HG03103 (cell line): ENCODE measurements around the gene EMX1.

Source experiments
- ATAC-seq: cut with Tn5 transposase; IDR thresholded peaks from one replicate; pipeline ENCODE4 v1.9.1; 2021; ENCODE audit warnings: low read depth; ENCODE audit not compliant: unreplicated experiment

EMX1 gene

DNA sequence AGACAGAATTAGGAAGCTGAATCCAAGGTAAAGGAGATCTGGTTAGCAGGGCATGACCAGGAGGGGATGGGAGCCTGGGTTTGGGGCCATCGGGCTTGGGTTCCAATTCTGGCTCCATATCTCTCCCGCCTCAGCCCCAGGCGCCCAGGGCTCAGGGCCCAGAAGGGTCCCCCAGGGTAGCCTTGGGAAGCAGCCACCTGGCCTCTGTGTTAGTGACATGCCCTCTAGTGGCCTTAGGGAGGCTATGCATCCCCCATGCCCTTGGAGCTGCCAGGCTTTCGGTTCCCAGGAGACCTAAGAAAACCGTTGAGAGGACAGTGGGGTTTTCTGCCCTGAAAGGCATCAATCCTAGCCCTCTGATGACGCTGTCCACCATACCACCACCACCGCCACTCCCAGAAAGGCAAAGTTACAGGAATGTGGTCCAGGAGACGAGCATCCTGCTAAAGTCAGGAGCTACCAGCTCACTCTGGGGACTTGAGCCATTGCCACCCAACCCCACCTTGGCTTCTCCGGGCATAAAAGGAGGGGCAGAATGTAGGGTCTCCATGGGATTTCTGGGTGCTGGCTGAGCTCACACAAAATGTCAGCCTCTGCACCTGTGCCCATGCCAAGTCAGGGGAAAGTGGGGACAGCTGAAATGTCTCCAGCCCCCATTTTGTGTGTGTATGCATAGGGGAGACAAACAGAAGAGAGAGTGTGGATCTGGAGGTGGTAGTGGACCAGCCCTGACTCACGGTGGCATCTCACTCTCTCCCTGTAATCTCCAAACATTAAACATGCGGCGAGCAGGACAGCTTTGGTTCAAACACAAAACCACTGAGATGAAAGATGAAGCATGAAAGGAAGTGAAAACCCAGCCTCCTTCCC, 56.5 kb downstream of the EMX1 start:
- peak; percentile 94 for ATAC-seq

DNA sequence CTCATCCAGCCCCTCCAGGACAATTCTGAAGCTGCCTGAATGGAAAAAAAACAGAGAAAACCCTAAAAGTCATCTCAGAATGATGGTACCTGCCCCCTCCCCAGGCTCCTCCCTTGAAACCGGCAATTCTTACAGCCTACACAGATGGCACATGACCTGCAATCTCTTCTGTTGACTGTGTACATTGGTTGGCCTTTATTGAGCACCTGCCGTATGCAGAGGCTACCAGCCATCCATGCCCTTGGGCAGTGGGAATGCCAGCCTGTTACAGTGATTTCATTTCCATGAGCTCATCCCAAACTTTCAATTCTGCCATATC, 57.1 kb downstream of the EMX1 start:
- ATAC-seq: no peak

DNA sequence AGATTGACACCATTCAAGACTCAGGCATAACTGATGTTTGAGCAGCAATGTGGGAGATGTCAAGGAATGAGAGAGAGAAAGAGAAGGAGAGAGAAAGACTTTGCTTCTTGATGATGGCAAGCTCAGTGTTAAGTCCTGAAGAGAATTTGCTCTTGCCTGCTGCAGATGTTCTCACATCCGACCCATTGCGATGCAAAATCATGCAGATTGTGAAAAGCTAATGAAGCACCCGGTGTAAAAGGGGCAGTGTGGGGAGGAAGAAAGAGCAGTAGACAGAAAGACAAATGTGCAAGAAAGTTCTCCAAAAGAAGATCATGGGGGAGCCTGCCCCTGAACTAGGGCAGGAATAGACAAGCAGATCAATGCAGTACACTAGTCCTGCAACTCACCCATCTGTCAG, 57.7 kb downstream of the EMX1 start:
- no peak for ATAC-seq

DNA sequence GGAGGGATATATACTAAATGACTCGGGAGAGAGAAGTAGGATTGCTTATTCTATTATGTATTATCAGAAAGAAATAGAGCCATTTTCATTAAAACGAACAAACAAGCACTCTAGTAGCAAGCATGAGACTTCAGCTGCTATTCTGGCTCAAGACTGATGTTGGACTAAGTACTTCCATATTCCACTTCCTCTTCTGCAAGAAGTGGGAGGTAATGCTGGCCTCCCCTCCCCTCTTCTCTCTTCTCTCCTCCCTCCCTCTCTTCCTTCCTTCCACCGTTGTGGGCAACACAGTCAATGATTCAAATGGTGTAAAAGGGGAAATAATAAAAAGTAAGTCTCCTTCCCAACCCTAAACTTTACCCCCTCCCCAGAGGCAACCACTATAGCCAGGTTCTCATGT, 62.6 kb downstream of the EMX1 start:
- peak; percentile 56 for ATAC-seq

DNA sequence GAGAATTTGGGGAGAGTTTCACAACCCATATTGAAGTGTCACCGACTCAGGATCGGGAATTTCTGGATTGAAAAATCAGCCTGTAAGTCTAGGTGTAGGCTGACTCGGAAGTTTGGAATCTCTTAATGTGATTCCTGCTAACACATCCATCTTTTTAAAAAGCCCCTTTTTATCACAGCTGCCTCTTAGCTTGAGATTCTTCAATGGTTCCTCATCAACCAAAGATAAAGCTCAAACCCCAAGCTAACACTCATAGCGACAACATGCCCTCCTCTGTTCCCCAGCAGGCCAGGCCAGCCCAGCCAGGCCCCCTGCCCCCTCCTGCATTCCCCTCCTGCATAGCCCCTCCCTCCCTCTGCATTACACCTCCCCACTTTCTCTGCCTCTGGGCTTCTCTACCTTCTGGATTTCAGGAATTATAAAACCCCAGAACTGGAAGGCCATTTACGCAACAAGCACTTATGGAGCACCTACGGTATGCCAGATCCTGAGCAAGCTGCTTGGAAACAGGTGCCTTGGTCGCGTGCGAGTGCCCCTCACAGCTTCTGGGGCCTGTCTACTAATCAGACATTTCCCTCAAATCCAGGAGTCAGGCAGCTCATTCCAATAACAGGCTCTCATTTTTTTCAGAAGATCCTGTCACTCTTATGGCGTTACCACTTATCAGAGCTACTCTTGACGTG, 63.4 kb downstream of the EMX1 start:
- ATAC-seq: no peak

DNA sequence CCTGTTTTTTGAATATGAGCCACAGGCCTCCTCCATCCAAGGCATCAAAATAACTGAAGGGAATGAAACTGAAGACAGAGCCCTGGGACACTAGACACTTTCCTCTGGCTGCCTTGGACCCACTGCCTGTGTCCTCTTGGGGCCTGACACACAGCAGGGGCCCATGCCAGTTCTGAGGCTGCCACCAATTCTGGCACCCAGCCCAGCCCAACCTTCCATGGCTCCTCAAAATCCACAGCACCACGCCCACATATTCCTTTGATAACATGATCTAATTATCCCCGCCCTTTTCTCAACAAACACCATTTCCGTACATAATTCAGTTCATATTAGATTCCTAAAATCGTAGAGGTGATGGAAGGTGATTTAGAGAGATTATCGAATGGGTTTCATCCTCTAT, 64.2 kb downstream of the EMX1 start:
- ATAC-seq: no peak

DNA sequence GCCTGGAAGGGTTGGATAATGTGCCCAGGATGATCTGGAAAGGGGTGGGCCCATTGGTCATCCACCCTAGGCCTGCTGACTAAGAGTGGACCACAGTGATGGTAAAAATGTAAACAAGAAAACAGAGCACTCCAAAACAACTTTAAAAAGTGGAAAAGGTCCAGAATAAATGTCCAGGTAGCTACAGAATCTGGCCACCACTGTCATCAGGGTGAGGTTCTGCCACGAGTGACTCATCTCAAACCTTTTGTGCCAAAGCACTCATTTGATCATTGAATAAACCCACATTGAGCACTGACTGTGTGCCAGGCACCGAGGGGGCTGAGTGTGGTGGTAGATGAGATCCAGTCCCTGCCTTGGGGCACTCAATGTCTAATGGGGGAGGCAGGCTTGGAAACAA, 64.9 kb downstream of the EMX1 start:
- ATAC-seq: no peak

DNA sequence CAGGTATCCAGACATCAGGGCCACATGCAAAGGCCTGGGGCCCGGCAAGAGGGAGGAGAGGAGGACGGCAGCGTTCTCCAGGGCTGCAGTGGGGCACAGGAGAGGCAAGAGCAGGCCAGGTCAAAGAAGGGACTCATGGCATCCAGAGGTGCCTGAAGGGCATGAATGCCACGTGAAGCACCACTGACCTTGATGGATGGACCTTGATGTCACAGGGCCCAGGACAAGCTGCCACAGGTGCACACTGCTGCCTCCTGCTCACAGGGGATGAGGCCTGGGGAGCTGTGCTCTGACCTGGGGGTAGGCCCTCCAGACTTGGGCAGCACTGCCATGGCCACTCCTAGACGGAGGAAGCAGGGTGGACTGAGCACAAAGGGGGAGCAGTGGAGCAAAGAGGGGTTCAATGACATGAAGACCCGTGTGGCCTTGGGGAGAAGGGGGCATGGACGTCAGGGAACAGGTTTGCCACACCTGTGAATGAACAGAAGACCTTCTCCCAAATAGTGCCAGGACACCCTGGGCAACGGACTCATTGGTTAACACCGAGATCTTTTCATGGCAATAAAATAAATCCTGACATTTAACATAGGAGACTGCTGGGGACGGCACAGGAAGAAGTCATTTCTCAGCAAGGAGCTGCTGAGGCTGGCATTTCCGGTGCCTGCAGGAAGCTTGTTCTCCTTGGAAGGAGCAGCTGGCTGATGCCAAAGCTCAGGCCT, 65.6 kb downstream of the EMX1 start:
- ATAC-seq: no peak

DNA sequence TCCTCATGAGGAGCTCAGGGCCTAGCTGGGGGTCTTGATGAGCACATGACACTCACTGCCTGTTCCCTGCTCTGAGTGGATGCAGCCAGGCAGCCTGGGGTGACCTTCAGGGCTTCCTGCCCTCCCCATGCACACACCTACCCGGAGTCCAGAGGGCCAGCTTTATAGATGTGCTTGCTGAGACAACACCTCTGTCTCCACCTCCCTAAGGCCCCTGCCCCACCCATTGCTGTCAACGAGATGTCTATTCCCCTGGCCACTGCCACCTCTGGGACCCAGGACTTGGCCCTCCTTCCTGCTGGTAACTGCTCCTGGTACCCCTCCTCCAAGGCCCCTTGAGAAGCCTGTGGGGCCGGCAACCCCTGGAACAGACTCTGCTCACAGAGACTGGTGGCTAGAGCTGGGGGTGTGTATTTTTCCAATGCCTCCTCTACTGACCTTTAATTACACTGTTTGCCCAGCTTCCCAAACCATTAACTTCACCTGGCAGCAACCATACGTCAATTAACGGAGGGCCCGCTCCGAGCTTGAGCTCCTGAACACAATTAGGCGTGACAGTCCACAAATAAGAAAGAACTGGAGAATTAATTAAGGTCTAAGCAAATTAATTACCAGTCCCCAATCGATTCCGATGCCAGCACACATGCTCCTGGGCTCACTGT, 66.3 kb downstream of the EMX1 start:
- no peak for ATAC-seq

DNA sequence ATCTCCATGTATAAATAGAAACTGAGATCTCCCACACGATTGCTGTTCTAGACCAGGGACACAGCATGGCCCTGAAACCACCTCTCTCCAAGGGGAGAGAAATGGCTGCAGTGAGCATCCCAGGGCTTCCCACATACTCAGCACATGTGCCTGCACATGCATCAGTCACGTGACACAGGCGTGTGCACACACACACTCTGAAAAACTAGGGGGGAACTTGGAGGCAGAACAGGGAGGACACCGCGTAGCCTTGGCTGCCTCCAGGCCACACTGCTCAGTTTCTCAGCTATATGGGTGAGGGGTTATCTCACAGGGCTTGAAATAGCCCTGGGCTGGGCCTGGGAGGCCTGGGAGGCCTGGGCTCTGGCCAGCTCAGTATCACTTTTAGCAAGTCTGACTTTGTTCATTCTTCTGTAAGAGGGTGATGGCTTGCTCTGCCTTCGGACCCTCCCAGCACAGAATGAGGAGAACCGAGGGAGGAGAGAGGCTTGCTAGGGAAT, 66.9 kb downstream of the EMX1 start:
- ATAC-seq: no peak
